CD8-positive, alpha-beta memory T cell (primary cell): Measurements from ENCODE around the gene SORD. TPM values are rescaled to one million over a fixed set of nuclear protein-coding genes. Genes with fewer than 3 reads are reported as not detected.
A peak's percentile ranks its signal among the peaks of the same experiment; 100 is the strongest.

Source experiments
- CTCF ChIA-PET: fragments of 350-600 bp; sonication (Branson Sonifier 250); formaldehyde crosslinking; loops from one replicate; lab custom pipeline; 2021; ENCODE audit warnings: antibody characterized with exemption; lab: Charles Lee
- POLR2A ChIA-PET: fragments of 350-600 bp; sonication (Branson Sonifier 250); formaldehyde crosslinking; loops from one replicate; lab custom pipeline; 2021; ENCODE audit warnings: antibody characterized with exemption; lab: Charles Lee
- DNase-seq, 5 donors: peaks; one replicate each; pipeline versions ENCODE4 v3.0.0 to v3.0.0-alpha.2; 2020 to 2022; ENCODE audit warnings: mixed read lengths in 1 of 5
- H3K27ac ChIP-seq: one replicate; pipeline ENCODE4 v1.7.0; 2013; ENCODE audit warnings: low read depth, mild to moderate bottlenecking, low read length, moderate library complexity
- H3K27me3 ChIP-seq: 2 replicates; pipeline ENCODE4 v1.7.0; 2013; ENCODE audit warnings: low read length, mild to moderate bottlenecking; ENCODE audit not compliant: insufficient read depth, poor library complexity, severe bottlenecking
- H3K36me3 ChIP-seq: 2 replicates; pipeline ENCODE4 v1.7.0; 2013; ENCODE audit warnings: mild to moderate bottlenecking, low read length, moderate library complexity; ENCODE audit not compliant: insufficient read depth
- H3K4me1 ChIP-seq: 2 replicates; pipeline ENCODE4 v1.7.0; 2013; ENCODE audit warnings: mild to moderate bottlenecking, low read length, moderate library complexity; ENCODE audit not compliant: insufficient read depth
- H3K4me3 ChIP-seq: 2 replicates; pipeline ENCODE4 v1.7.0; 2013; ENCODE audit warnings: mild to moderate bottlenecking, low read length
- H3K9me3 ChIP-seq: 2 replicates; pipeline ENCODE4 v1.7.0; 2013; ENCODE audit warnings: mild to moderate bottlenecking, low read length
- H3K27ac Mint-ChIP-seq, 8 donors: one replicate each; pipeline ENCODE4 v1.8.0; 2020 to 2021; ENCODE audit warnings: mixed read lengths in 8 of 8, mild to moderate bottlenecking in 6 of 8, inconsistent platforms in 3 of 8, moderate library complexity in 3 of 8
- H3K27me3 Mint-ChIP-seq, 2 donors: one replicate each; pipeline ENCODE4 v1.8.0; 2020 to 2021; ENCODE audit warnings: mixed read lengths in 2 of 2, mild to moderate bottlenecking in 1 of 2, moderate library complexity in 1 of 2
- H3K36me3 Mint-ChIP-seq, 3 donors: one replicate each; pipeline ENCODE4 v1.8.0; 2020 to 2021; ENCODE audit warnings: mixed read lengths in 3 of 3, inconsistent platforms in 1 of 3, mild to moderate bottlenecking in 1 of 3
- H3K4me1 Mint-ChIP-seq, 3 donors: one replicate each; pipeline ENCODE4 v1.8.0; 2020 to 2021; ENCODE audit warnings: mixed read lengths in 3 of 3, inconsistent platforms in 1 of 3, mild to moderate bottlenecking in 1 of 3
- H3K4me3 Mint-ChIP-seq, 7 donors: one replicate each; pipeline ENCODE4 v1.8.0; 2020 to 2021; ENCODE audit warnings: mixed read lengths in 7 of 7, mild to moderate bottlenecking in 6 of 7, moderate library complexity in 4 of 7, inconsistent platforms in 2 of 7
- H3K9me3 Mint-ChIP-seq, 5 donors: one replicate each; pipeline ENCODE4 v1.8.0; 2020 to 2022; ENCODE audit warnings: mixed read lengths in 5 of 5, mild to moderate bottlenecking in 3 of 5, moderate library complexity in 2 of 5, inconsistent platforms in 1 of 5
- polyA plus RNA-seq: library from polyadenylated mRNA; unstranded; fragments of 300-500 nt; fragmentation: Illumina TruSeq; gene quantifications from one replicate; pipeline ENCODE4 v1.2.3, GENCODE V29; 2021
- total RNA-seq, 2 experiments: library from RNA; stranded (reverse); gene quantifications; one replicate each; pipeline ENCODE4 v1.2.3, GENCODE V29; 2021

Gene SORD
- total and polyA plus RNA-seq, 3 experiments from 2014 or later = 7.8 to 23.1 (median 23.0) TPM

DNA sequence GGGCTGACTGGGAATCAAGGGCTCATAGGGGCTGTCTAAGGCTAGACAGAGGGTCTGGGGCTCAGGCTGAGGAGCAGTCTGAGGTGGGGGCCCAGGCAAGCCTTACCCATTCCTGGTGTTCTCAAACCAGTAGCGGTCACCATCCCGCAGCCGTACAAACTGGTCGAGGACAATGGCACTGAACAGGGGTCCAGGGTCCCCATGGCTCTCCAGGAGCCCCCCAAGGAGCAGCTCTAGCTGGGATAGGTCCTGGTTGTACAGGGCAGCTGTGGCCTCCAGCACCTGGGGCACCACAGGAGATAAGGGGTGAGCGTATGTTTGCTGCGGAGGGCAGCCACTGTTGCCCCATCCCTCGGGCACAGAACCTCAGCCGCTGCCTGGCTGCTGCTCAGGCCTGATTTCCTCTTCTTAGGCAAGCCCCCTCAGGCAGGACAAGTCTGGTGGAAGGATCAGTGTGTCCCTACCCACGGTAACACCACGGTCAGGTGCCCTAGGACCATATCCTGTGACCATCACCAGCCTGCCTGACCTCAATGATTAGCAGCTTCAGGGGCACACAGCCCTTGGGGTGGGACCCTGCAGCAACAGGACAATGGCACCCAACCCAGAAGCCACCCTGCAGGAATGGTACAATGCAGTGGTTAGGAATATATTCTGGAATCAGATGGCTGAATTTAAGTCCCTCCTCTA, 85.1 kb downstream of the SORD start:
- no peak for DNase-seq
- Mint-ChIP-seq H3K9me3 (no peaks in the 10 kb centered on the region), H3K4me3 (no peak overlapping the region), H3K4me1 (peaks cover 6 to 18% (median 8%) of the 10 kb centered on the region in 3 donors), H3K27me3 (peaks cover 41 to 71% of the 10 kb centered on the region in 2 donors), H3K36me3 (no peaks in the 10 kb centered on the region), H3K27ac (no peak overlapping the region)
- Histone ChIP-seq H3K4me1 (peaks cover 9% of the 10 kb centered on the region), H3K27me3 (peaks cover 15% of the 10 kb centered on the region), H3K4me3 (no peak overlapping the region), H3K36me3 (no peaks in the 10 kb centered on the region), H3K27ac (no peak overlapping the region), H3K9me3 (no peaks in the 10 kb centered on the region)
- ChIA-PET CTCF (no interaction called here), POLR2A (no interaction called here)

- no peaks in the 10 kb centered on the region for H3K36me3 ChIP-seq
- ChIA-PET CTCF (interaction anchor here (0.8 kb wide), 1 partner anchor 8 kb away, joined by 4 read pairs; no protein-coding TSS in a partner anchor), POLR2A (no interaction called here)
- no peaks in the 10 kb centered on the region for H3K9me3 ChIP-seq
- no peak overlapping the region for H3K4me3 ChIP-seq
- peaks cover 22% of the 10 kb centered on the region for H3K4me1 ChIP-seq
- Mint-ChIP-seq H3K4me3 (no peak overlapping the region), H3K27me3 (peaks cover 56 to 79% of the 10 kb centered on the region in 2 donors), H3K36me3 (peaks cover 0 to 2% (median 0%) of the 10 kb centered on the region in 3 donors), H3K4me1 (peaks cover 15 to 35% (median 25%) of the 10 kb centered on the region in 3 donors), H3K27ac (no peak overlapping the region), H3K9me3 (no peaks in the 10 kb centered on the region)
- no peak for DNase-seq
- H3K27ac ChIP-seq = no peak overlapping the region
- H3K27me3 ChIP-seq = peaks cover 37% of the 10 kb centered on the region
These were observed 87.3 kb downstream of the SORD start for GRCh38 chr15:45110256-45110820.

DNA sequence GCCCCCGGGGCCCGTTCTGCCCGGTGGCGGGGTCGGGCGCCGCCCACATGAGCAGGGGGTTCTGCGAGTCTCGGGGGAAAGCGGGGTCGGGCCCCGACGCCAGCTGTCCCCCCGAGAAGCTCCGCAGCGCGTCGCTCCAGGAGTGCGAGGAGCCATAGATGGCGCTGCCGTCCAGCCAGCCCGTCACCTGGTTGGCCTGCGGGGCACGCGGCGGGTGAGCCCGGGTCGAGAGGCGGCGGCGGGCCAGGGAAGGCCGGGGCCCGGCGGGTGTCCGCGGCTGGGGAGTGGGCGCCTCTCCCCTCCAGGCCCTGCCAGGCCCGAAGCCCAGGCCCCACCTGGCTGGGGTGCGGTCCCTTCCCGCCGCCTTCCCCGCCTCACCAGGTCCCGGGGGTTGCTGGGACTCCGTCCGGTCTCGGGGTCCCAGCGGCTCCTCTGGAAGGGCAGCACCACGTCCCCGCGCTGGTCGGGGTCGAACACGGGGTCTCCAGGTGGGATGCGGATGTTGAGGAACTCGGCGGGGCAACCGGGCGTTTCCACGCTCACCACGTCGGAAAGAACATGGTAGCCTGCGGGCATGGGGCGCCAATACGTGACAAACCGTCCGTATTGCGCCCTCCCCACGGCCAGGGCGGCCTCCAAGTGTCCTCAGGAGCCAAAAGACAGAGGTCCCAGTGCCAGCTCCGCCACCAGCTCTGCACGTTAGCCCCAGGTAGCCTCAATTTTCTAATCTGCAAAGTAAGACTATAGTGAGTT, 88.6 kb downstream of the SORD start:
- H3K36me3 Mint-ChIP-seq = peaks cover 0 to 2% (median 0%) of the 10 kb centered on the region in 3 donors
- Histone ChIP-seq H3K4me3 (no peak overlapping the region), H3K9me3 (no peaks in the 10 kb centered on the region), H3K27me3 (peaks cover 49% of the 10 kb centered on the region), H3K27ac (no peak overlapping the region), H3K4me1 (peaks cover 27% of the 10 kb centered on the region), H3K36me3 (no peaks in the 10 kb centered on the region)
- peak overlapping the region in 4 of 7 donors; percentile 37 to 76 (median 44) for H3K4me3 Mint-ChIP-seq
- H3K27ac Mint-ChIP-seq = no peak overlapping the region
- H3K4me1 Mint-ChIP-seq = peaks cover 19 to 47% (median 32%) of the 10 kb centered on the region in 3 donors
- DNase-seq = no peak
- H3K27me3 Mint-ChIP-seq = peaks cover 54 to 83% of the 10 kb centered on the region in 2 donors
- ChIA-PET POLR2A (no interaction called here), CTCF (interaction anchor here (0.9 kb wide), 1 partner anchor 14 kb away, joined by 4 read pairs; no protein-coding TSS in a partner anchor)
- H3K9me3 Mint-ChIP-seq = no peaks in the 10 kb centered on the region

DNA sequence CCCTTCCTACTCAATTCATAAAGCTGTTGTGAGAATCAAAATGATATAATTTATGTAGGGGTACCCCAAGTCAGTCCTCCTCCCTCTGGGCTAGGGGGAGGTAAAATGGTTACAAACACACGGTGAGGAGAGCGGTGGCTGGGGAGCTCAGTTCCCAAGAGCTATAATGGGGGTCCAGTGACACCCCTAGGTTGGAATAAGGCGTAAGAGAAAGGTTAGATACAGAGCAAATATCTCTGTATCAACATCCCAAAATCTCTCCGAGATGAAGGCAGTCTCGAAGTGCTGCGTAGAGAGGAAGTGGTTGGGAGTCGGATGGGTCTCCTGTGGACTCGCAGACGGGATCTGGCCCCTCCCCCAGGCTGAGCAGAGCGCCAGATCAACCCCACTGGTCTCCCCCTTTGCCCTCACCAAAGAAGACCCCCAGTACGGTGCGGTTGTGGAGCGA, 89.2 kb downstream of the SORD start:
- Histone ChIP-seq H3K27ac (no peak overlapping the region), H3K27me3 (peaks cover 55% of the 10 kb centered on the region), H3K4me1 (peaks cover 33% of the 10 kb centered on the region), H3K36me3 (no peaks in the 10 kb centered on the region), H3K9me3 (no peaks in the 10 kb centered on the region), H3K4me3 (no peak overlapping the region)
- H3K9me3 Mint-ChIP-seq = no peaks in the 10 kb centered on the region
- peaks cover 51 to 80% of the 10 kb centered on the region in 2 donors for H3K27me3 Mint-ChIP-seq
- ChIA-PET POLR2A (no interaction called here), CTCF (interaction anchor here (0.9 kb wide), 1 partner anchor 14 kb away, joined by 4 read pairs; no protein-coding TSS in a partner anchor)
- H3K4me1 Mint-ChIP-seq = peaks cover 20 to 52% (median 34%) of the 10 kb centered on the region in 3 donors
- no peak for DNase-seq
- no peak overlapping the region for H3K27ac Mint-ChIP-seq
- peak overlapping the region in 6 of 7 donors; percentile 10 to 48 (median 38) for H3K4me3 Mint-ChIP-seq
- H3K36me3 Mint-ChIP-seq = peaks cover 0 to 2% (median 0%) of the 10 kb centered on the region in 3 donors

- POLR2A ChIA-PET = no interaction called here
- peak overlapping the region; percentile 6 for H3K4me3 ChIP-seq
These were observed 89.8 kb downstream of the SORD start for GRCh38 chr15:45112591-45113379.

DNA sequence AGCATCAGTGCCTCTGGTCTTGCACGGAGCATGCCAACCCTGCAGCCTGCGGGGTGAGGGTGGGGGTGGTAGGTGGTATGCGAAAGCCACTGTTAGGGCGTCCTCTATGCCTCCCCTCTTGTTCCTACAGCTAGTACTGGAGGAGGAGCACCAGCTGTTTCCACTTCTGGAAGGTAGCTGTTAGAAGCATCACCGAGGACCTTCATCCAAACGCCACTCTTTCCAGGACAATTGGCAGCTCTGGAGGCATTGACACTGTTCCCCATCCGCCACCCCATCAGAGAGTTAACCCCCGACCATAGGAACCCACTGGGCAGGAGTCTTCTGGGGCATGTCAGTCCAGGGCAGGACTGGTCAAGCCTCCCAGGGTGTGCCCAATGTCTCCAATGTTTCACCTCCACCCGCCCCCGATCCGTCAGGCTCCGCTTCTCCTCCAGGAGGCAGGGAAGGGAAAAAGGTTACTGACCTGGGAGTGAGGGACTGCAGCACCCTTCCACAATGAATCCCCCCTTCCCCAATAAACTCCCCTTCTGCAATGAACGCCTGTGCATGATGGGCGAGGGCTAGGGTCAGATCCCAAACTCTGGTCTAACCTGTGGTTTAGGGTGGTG, 90.5 kb downstream of the SORD start:
- Mint-ChIP-seq H3K36me3 (peaks cover 0 to 2% (median 0%) of the 10 kb centered on the region in 3 donors), H3K27me3 (peaks cover 57 to 86% of the 10 kb centered on the region in 2 donors), H3K27ac (peak overlapping the region in 1 of 8 donors; percentile 31), H3K9me3 (no peaks in the 10 kb centered on the region), H3K4me1 (peaks cover 31 to 63% (median 46%) of the 10 kb centered on the region in 3 donors), H3K4me3 (peak overlapping the region in 4 of 7 donors; percentile 37 to 65 (median 53))
- Histone ChIP-seq H3K27ac (no peak overlapping the region), H3K9me3 (no peaks in the 10 kb centered on the region), H3K4me3 (peak overlapping the region; percentile 6), H3K27me3 (peaks cover 63% of the 10 kb centered on the region), H3K4me1 (peaks cover 41% of the 10 kb centered on the region), H3K36me3 (no peaks in the 10 kb centered on the region)
- ChIA-PET CTCF (no interaction called here), POLR2A (no interaction called here)
- DNase-seq = no peak

More at GRCh38 chr15:45112591-45113379, 89.8 kb downstream of the SORD start:
- Histone ChIP-seq H3K4me1 (peaks cover 39% of the 10 kb centered on the region), H3K9me3 (no peaks in the 10 kb centered on the region), H3K36me3 (no peaks in the 10 kb centered on the region), H3K27ac (no peak overlapping the region), H3K27me3 (peaks cover 62% of the 10 kb centered on the region)
- peaks cover 0 to 2% (median 0%) of the 10 kb centered on the region in 3 donors for H3K36me3 Mint-ChIP-seq
- peak in 1 of 5 donors; percentile 31 for DNase-seq
- CTCF ChIA-PET = interaction anchor here (0.9 kb wide), 1 partner anchor 15 kb away, joined by 4 read pairs; no protein-coding TSS in a partner anchor
- H3K4me3 Mint-ChIP-seq = peak overlapping the region in 6 of 7 donors; percentile 10 to 48 (median 38)
- H3K27me3 Mint-ChIP-seq = peaks cover 52 to 84% of the 10 kb centered on the region in 2 donors
- H3K9me3 Mint-ChIP-seq = no peaks in the 10 kb centered on the region
- peaks cover 27 to 58% (median 40%) of the 10 kb centered on the region in 3 donors for H3K4me1 Mint-ChIP-seq
- H3K27ac Mint-ChIP-seq = no peak overlapping the region
